HG03469 (cell line): ENCODE results near the gene MYMX.

ENCODE experiments used
- ATAC-seq: cut with Tn5 transposase; IDR thresholded peaks from one replicate; pipeline ENCODE4 v1.9.1; 2021; ENCODE audit warnings: mild to moderate bottlenecking, moderate library complexity, moderate number of reproducible peaks; ENCODE audit not compliant: unreplicated experiment

MYMX gene

DNA sequence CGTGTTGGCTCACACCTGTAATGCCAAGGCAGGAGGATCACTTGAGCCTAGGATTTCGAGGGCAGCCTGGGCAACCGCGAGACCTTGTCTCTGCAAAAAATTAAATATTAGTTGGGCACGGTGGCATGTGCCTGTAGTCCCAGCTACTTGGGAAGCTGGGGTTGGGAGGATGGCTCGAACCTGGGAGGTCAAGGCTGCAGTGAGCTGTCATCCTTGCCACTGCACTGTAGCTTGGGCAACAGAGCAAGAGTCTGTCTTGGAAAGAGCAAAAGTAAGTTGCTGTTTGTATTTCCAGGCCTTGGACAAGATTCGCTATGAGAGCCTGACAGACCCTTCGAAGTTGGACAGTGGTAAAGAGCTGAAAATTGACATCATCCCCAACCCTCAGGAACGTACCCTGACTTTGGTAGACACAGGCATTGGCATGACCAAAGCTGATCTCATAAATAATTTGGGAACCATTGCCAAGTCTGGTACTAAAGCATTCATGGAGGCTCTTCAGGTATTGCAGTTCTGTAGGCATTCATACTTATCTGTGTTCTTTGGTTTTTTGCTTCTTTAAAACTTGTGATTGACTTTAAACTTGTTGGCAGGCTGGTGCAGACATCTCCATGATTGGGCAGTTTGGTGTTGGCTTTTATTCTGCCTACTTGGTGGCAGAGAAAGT is 32.5 kb downstream of the MYMX start:
- ATAC-seq: no peak

DNA sequence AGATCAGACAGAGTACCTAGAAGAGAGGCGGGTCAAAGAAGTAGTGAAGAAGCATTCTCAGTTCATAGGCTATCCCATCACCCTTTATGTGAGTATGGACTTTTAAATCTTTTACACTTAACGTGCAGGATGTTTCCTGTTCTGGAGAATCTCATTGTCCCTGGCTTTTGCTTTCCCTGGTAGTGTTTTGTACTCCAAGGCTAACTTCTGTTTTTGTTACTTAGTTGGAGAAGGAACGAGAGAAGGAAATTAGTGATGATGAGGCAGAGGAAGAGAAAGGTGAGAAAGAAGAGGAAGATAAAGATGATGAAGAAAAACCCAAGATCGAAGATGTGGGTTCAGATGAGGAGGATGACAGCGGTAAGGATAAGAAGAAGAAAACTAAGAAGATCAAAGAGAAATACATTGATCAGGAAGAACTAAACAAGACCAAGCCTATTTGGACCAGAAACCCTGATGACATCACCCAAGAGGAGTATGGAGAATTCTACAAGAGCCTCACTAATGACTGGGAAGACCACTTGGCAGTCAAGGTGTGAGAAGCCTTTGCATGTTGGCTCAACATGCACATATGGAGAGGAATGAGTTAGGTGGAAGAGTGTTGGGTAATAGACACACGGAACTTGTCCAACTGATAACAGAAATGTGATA is 33.5 kb downstream of the MYMX start:
- no peak for ATAC-seq

GRCh38 chr6:44250718-44251123 is 34.0 kb downstream of the MYMX start:
- no peak for ATAC-seq

- ATAC-seq: no peak
Observed at GRCh38 chr6:44251576-44252524, 35.1 kb downstream of the MYMX start.

DNA sequence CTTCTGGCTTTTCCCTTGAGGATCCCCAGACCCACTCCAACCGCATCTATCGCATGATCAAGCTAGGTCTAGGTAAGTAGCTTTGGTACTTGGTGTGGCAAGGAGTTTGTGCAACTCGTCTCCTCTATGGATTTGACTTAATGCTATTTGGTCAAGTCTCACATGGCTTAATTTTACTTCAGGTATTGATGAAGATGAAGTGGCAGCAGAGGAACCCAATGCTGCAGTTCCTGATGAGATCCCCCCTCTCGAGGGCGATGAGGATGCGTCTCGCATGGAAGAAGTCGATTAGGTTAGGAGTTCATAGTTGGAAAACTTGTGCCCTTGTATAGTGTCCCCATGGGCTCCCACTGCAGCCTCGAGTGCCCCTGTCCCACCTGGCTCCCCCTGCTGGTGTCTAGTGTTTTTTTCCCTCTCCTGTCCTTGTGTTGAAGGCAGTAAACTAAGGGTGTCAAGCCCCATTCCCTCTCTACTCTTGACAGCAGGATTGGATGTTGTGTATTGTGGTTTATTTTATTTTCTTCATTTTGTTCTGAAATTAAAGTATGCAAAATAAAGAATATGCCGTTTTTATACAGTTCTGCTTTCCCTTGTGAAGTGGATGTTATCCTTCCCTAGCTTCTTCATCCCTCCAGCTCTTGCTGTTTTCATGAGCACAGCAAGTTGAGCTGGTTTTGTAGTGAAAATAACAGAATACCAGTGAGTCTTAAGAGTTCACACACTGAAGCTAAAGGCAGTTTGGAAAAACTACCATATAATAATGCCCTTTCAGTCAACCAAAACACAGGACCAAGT is 36.8 kb downstream of the MYMX start:
- ATAC-seq: no peak

- ATAC-seq: no peak
Observed at GRCh38 chr6:44254191-44255104, 37.7 kb downstream of the MYMX start.

DNA sequence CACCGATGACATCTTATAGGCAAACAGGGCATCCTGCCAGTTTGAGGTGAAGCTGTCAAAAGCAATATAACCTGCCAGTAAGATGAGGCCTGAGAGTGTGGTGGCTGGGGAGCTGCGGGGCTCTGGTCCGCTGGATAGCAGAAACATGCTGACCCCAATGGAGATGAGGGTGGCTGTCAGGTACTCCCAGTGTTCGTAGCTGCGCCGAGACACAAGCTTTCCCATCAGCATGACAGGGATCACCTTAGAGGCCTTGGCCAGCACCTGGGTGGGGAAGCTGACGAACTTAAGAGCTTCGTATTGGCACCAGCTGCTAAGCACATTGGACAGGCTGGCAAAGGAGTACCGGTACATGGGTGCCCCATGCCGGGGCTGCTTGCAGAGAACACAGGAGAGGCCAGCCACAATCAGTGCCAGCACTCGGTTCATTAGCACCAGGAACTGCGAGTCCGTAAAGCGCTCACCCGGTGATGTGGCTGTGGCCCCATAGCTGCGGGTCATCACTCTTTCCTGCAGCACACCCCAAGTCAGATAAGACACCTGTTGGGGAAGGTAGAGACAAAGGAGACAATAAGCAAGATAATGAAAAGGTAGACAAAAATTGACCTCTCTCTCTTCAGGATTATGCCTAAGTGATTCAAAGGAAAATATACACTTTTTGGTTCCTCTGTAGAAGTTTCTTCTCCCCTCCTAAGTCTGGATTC is 38.5 kb downstream of the MYMX start:
- no peak for ATAC-seq

DNA sequence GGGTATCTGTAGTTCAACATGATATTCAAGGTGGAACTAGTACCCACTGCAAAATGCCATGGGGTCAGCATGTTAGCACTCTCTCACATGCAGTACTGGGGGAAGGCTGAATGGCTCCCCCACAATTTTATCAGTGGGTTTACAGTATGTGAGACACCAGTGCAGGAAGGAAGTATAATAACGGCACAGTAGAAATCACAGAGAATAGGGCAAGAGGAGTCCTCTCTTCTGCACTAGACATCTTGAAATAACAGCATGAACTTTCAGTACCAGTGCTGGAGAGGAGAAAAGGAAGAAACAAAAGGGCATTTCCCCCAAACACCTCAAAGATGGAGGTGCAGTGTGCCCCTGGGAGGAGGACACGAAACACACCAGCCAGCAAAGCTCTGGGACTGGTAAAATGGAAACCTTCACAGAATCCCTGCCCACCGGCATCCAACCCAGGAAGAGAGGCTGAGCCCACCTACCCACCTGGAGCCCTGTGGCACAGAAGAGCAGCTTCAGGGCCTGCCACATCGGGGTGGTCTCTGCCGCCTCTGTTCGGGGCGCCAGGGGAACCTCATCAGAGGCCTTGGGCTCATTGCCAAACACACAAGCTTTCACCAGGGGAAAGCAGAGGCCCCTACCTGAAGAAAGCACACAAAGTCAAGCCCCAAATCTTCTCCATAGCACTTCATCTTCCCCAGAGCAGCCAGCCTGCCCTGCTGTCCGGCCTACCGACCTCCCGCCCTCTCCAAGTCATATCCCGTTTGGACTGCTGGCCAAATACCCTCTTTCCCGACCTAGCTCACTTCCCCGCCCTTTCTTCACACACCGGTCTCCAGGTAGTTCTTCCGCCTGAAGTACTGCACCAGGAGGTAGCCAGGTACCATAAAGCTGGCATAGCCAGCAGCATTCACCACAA is 39.4 kb downstream of the MYMX start:
- no peak for ATAC-seq

DNA sequence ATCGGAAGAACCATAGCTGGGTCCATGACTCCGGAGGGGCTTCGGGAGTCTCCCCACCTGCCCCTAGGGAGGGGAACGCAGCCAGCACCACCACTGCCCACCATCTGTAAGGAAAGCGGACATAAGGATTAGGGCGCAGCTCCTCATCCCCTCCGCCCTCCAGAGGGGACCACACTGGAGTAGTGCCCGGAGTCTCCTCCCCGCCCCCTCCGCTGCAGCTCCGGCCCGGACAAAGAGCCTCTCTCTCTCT is 40.0 kb downstream of the MYMX start:
- ATAC-seq: no peak

GRCh38 chr6:44257025-44257752 is 40.5 kb downstream of the MYMX start, which contains the start of gene SLC35B2:
TSS of gene SLC35B2 (minus strand) at chr6:44257528. CDS start at chr6:44257410, 118 bp downstream.
- ATAC-seq: no peak

DNA sequence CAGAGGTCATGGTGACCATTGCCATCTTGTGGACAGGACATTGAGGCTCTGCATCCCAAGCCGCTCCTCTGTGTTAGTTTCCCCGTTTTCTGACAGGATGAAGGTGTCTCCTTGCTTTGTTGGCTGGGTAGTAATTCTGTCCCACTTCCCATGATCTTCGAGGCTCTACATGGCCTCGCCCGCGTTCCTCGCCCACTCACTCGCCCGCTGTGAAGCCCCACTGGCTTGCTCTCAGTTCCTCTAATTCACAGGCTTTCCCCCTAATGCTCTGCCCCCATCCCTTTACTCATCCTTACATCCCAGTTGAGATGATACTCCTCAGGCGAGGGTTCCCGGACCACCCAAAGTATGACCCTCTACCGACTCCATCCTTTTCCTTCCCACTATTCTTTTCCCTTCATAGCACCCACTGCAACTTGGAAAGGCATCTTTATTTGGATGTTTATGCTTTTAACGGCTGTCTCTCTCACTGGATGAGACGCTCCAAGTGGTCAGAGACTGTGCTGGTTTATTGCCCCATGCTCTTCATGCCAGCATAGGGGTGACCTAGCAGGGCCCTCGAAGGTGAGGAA is 41.1 kb downstream of the MYMX start:
- no peak for ATAC-seq

GRCh38 chr6:44258325-44258863 is 41.7 kb downstream of the MYMX start:
- ATAC-seq: no peak

DNA sequence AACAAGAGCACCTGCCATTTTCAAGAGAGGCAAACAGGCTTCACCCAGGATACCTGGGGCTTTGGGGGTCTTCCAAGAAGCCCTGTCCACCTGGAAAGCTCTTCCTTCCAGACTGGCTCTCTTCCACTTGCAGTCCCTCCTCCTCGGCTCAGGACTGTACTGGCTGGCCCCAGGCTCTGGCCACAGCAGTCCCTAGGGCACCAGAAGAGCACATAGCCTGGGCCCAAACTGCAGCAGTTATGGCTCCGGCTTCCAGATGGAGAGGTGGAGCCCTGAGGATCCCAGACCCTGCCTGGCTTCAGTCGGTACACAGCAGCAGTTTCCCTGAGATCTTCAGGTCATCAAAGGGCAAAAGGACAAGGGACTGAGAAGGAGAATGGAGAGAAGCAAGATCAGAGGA is 42.2 kb downstream of the MYMX start:
- ATAC-seq: no peak

DNA sequence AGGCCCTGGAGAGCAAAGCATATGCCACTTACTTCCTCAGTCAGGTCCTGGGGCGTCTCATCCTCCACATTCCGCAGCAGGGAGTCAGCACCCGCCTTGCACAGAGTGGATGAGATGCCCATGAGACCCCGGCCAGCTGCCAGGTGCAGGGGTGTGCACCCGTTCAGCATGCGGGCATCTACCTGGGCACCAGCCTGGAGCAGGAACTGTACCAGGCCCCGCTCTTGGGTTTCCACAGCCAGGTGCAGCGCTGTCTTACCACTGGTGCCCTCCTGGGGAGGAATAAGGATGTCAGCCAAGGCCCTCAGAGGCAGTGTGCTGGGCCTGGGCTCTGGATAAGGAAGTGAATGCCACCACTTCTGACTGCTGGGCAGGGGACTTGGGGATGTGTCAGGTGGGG is 43.3 kb downstream of the MYMX start:
- ATAC-seq: no peak

- no peak for ATAC-seq
Observed at GRCh38 chr6:44260451-44261297, 43.9 kb downstream of the MYMX start.

GRCh38 chr6:44261581-44261980 is 44.9 kb downstream of the MYMX start:
- ATAC-seq: no peak
